RWPE2 (cell line): ENCODE results near the gene RSPO4.
"Not testable (repeated sequence)": the region's sequence is repeated elsewhere in the genome, so short reads cannot be mapped to it uniquely, and the experiment has no call there.

ENCODE experiments used
- ATAC-seq: fragments of 200-7000 bp; cut with Tn5 transposase; 3 replicates; pipeline ENCODE4 v1.9.1; 2021; ENCODE audit warnings: low read depth
- DNase-seq: peaks from one replicate; pipeline ENCODE4 v3.0.0-alpha.2; 2020; ENCODE audit warnings: low spot score
- H3K27ac ChIP-seq: fragments of 450-650 bp; 2 replicates; pipeline ENCODE4 v1.5.1; 2017; ENCODE audit warnings: mild to moderate bottlenecking; ENCODE audit not compliant: poor library complexity, severe bottlenecking
- H3K27me3 ChIP-seq: fragments of 250-450 bp; sonication (Bioruptor Pico); 2 replicates; pipeline ENCODE4 v1.5.1; 2021; ENCODE audit warnings: mild to moderate bottlenecking, moderate library complexity; ENCODE audit not compliant: insufficient read depth, poor library complexity, severe bottlenecking
- H3K36me3 ChIP-seq: fragments of 250-450 bp; sonication (Bioruptor Pico); 2 replicates; pipeline ENCODE4 v1.5.1; 2020; ENCODE audit warnings: low read depth, mild to moderate bottlenecking, moderate library complexity
- H3K4me1 ChIP-seq: fragments of 250-450 bp; sonication (Bioruptor Pico); 2 replicates; pipeline ENCODE4 v1.5.1; 2021; ENCODE audit warnings: mild to moderate bottlenecking, moderate library complexity; ENCODE audit not compliant: insufficient read depth, poor library complexity, severe bottlenecking
- H3K4me3 ChIP-seq: fragments of 250-450 bp; sonication (Bioruptor Pico); 2 replicates; pipeline ENCODE4 v1.5.1; 2021; ENCODE audit warnings: mild to moderate bottlenecking, moderate library complexity; ENCODE audit not compliant: severe bottlenecking
- H3K9me3 ChIP-seq: fragments of 250-450 bp; sonication (Bioruptor Pico); 2 replicates; pipeline ENCODE4 v1.5.1; 2021; ENCODE audit warnings: mild to moderate bottlenecking, moderate library complexity; ENCODE audit not compliant: severe bottlenecking
- CTCF ChIP-seq: fragments of 450-650 bp; IDR thresholded peaks from one replicate; pipeline ENCODE4 v1.5.1; 2017; ENCODE audit warnings: mild to moderate bottlenecking, moderate library complexity; ENCODE audit not compliant: poor library complexity, severe bottlenecking

RSPO4 gene

GRCh38 chr20:991850-992249, 10.3 kb downstream of the RSPO4 start:
- H3K36me3 ChIP-seq, result no peaks in the 10 kb centered on the region
- no peak overlapping the region for H3K27ac ChIP-seq
- ATAC-seq, result no peak
- no peaks in the 10 kb centered on the region for H3K27me3 ChIP-seq
- no peaks in the 10 kb centered on the region for H3K9me3 ChIP-seq
- TF ChIP-seq CTCF, result no peak
- peaks cover 1% of the 10 kb centered on the region for H3K4me1 ChIP-seq
- DNase-seq, result no peak
- no peak overlapping the region for H3K4me3 ChIP-seq

- peaks cover 4% of the 10 kb centered on the region for H3K4me1 ChIP-seq
- no peak for TF ChIP-seq CTCF
- DNase-seq (no peak), ATAC-seq (no peak)
- H3K4me3 ChIP-seq, result no peak overlapping the region
- no peak overlapping the region for H3K27ac ChIP-seq
- H3K36me3 ChIP-seq, result no peaks in the 10 kb centered on the region
- H3K9me3 ChIP-seq, result no peaks in the 10 kb centered on the region
- H3K27me3 ChIP-seq, result no peaks in the 10 kb centered on the region
Observed at GRCh38 chr20:990293-990959, 11.7 kb downstream of the RSPO4 start.

- ATAC-seq, result no peak
- H3K27ac ChIP-seq, result no peak overlapping the region
- no peak overlapping the region for H3K4me3 ChIP-seq
- no peaks in the 10 kb centered on the region for H3K27me3 ChIP-seq
- no peak for DNase-seq
- H3K36me3 ChIP-seq, result no peaks in the 10 kb centered on the region
- peaks cover 4% of the 10 kb centered on the region for H3K4me1 ChIP-seq
- H3K9me3 ChIP-seq, result no peaks in the 10 kb centered on the region
- no peak for TF ChIP-seq CTCF
Observed at GRCh38 chr20:988272-988671, 13.8 kb downstream of the RSPO4 start.

- no peaks in the 10 kb centered on the region for H3K36me3 ChIP-seq
- H3K27me3 ChIP-seq, result no peaks in the 10 kb centered on the region
- ATAC-seq (no peak), DNase-seq (no peak)
- no peak for TF ChIP-seq CTCF
- no peak overlapping the region for H3K27ac ChIP-seq
- H3K4me1 ChIP-seq, result peaks cover 4% of the 10 kb centered on the region
- no peaks in the 10 kb centered on the region for H3K9me3 ChIP-seq
- no peak overlapping the region for H3K4me3 ChIP-seq
Observed at GRCh38 chr20:987677-988076, 14.4 kb downstream of the RSPO4 start.

- ATAC-seq (peak; percentile 88), DNase-seq (no peak)
- Histone ChIP-seq H3K27me3 (no peaks in the 10 kb centered on the region), H3K4me1 (peaks cover 4% of the 10 kb centered on the region), H3K9me3 (no peaks in the 10 kb centered on the region), H3K36me3 (no peaks in the 10 kb centered on the region), H3K27ac (no peak overlapping the region), H3K4me3 (no peak overlapping the region)
- no peak for TF ChIP-seq CTCF
Observed at GRCh38 chr20:986733-987355, 15.3 kb downstream of the RSPO4 start.

- H3K9me3 ChIP-seq, H3K4me1 ChIP-seq, H3K4me3 ChIP-seq, H3K36me3 ChIP-seq, DNase-seq, H3K27me3 ChIP-seq, ATAC-seq, H3K27ac ChIP-seq: not testable (repeated sequence)
Observed at GRCh38 chr20:984994-985393, 17.1 kb downstream of the RSPO4 start.
